HepG2 (cell line): Measurements from ENCODE around the gene DDIAS. TPM values are rescaled to one million over a fixed set of nuclear protein-coding genes. Genes with fewer than 3 reads are reported as not detected.

Experiments used
- BRD4 ChIP-seq: sonication (generic); formaldehyde crosslinking; IDR thresholded peaks from 2 replicates; pipeline ENCODE4 v1.4.0; 2020; ENCODE audit warnings: missing genetic modification reagents
- CBFB ChIP-seq: sonication (generic); formaldehyde crosslinking; IDR thresholded peaks from 2 replicates; pipeline ENCODE4 v1.4.0; 2020; ENCODE audit warnings: missing genetic modification reagents
- CHCHD3 ChIP-seq: sonication (generic); formaldehyde crosslinking; IDR thresholded peaks from 2 replicates; pipeline ENCODE4 v1.8.0; 2022; ENCODE audit warnings: mild to moderate bottlenecking, missing genetic modification reagents, moderate library complexity
- FOXA3 ChIP-seq: IDR thresholded peaks from 2 replicates; pipeline ENCODE4 v1.6.1; 2016; ENCODE audit warnings: missing genetic modification reagents, missing compliant biosample characterization
- IKZF4 ChIP-seq: sonication (generic); formaldehyde crosslinking; IDR thresholded peaks from 2 replicates; pipeline ENCODE4 v1.5.1; 2020; ENCODE audit warnings: borderline replicate concordance, mild to moderate bottlenecking, low read depth, missing genetic modification reagents; ENCODE audit errors: not compliant biosample characterization
- MBD4 ChIP-seq: IDR thresholded peaks from 2 replicates; pipeline ENCODE4 v1.6.1; 2012; ENCODE audit warnings: low read length, inconsistent platforms, borderline replicate concordance
- MXD4 ChIP-seq: IDR thresholded peaks from 2 replicates; pipeline ENCODE4 v1.6.1; 2016; ENCODE audit warnings: mild to moderate bottlenecking, missing biosample characterization, missing genetic modification reagents
- MYC ChIP-seq: sonication (generic); formaldehyde crosslinking; IDR thresholded peaks from 2 replicates; pipeline ENCODE4 v1.9.0; 2021; ENCODE audit warnings: missing genetic modification reagents, borderline replicate concordance
- NFRKB ChIP-seq: fragments of 450-650 bp; IDR thresholded peaks from 2 replicates; pipeline ENCODE4 v1.6.1; 2017
- PLRG1 ChIP-seq: fragments of 450-650 bp; conservative IDR thresholded peaks from 2 replicates; pipeline ENCODE4 v1.6.1; 2016
- THYN1 ChIP-seq: sonication (generic); formaldehyde crosslinking; IDR thresholded peaks from 2 replicates; pipeline ENCODE4 v1.8.1; 2023; ENCODE audit warnings: low read depth, mild to moderate bottlenecking, moderate library complexity, missing genetic modification reagents, borderline replicate concordance
- XRCC5 ChIP-seq: fragments of 200-400 bp; formaldehyde crosslinking; optimal IDR thresholded peaks from 2 replicates; pipeline ENCODE3; 2017; ENCODE audit warnings: mild to moderate bottlenecking, low read length
- ZFP41 ChIP-seq: sonication (generic); formaldehyde crosslinking; IDR thresholded peaks from 2 replicates; pipeline ENCODE4 v1.4.0; 2020; ENCODE audit warnings: mild to moderate bottlenecking, missing genetic modification reagents, borderline replicate concordance
- ZNF24 ChIP-seq: fragments of 450-650 bp; IDR thresholded peaks from 2 replicates; pipeline ENCODE4 v1.6.1; 2017; ENCODE audit warnings: antibody characterized with exemption, mild to moderate bottlenecking
- ZNF253 ChIP-seq: sonication (generic); formaldehyde crosslinking; IDR thresholded peaks from 2 replicates; pipeline ENCODE4 v1.8.0; 2022; ENCODE audit warnings: mild to moderate bottlenecking, missing genetic modification reagents, borderline replicate concordance
- ZNF3 ChIP-seq: IDR thresholded peaks from 2 replicates; pipeline ENCODE4 v1.7.0; 2017; ENCODE audit warnings: inconsistent platforms
- ZNF644 ChIP-seq: IDR thresholded peaks from 2 replicates; pipeline ENCODE4 v1.6.1; 2016; ENCODE audit warnings: low read depth
- ZNF749 ChIP-seq: sonication (generic); formaldehyde crosslinking; IDR thresholded peaks from 2 replicates; pipeline ENCODE4 v1.8.0; 2022; ENCODE audit warnings: mild to moderate bottlenecking, missing genetic modification reagents, moderate library complexity, borderline replicate concordance
- ZNF850 ChIP-seq: sonication (generic); formaldehyde crosslinking; conservative IDR thresholded peaks from 2 replicates; pipeline ENCODE4 v1.9.0; 2021; ENCODE audit warnings: mild to moderate bottlenecking, missing genetic modification reagents
- ZNF878 ChIP-seq: sonication (generic); formaldehyde crosslinking; IDR thresholded peaks from 2 replicates; pipeline ENCODE4 v1.8.1; 2023; ENCODE audit warnings: mild to moderate bottlenecking, missing genetic modification reagents, moderate library complexity
- polyA plus RNA-seq, 8 experiments: library from polyadenylated mRNA; depleted of rRNA in 3 of 8; stranded (reverse) in 7 of 8; unstranded in 1 of 8; fragments of >200 nt; fragmentation: Illumina TruSeq in 4 of 8; extraction: Trizol in 4 of 8; gene quantifications; 2 replicates each; pipeline versions ENCODE4 v1.2.1 to v1.2.3, GENCODE V29; 2011 to 2016; ENCODE audit warnings: low read depth in 4 of 8, missing spikeins in 1 of 8, mixed read lengths in 1 of 8; ENCODE audit not compliant: insufficient read depth in 1 of 8
- total RNA-seq, 5 experiments: library from RNA; depleted of rRNA; stranded (reverse); fragments of >200 nt; fragmentation: Illumina TruSeq; extraction: Trizol; gene quantifications; 2 replicates each; pipeline ENCODE4 v1.2.3, GENCODE V29; 2016; ENCODE audit warnings: low read depth in 1 of 5
- TF ChIP-seq, protein P1 (sequence below): sonication (generic); formaldehyde crosslinking; IDR thresholded peaks from 2 replicates; pipeline ENCODE4 v1.5.1; 2020; ENCODE audit warnings: mild to moderate bottlenecking, missing genetic modification reagents, moderate library complexity
- TF ChIP-seq, protein P2 (sequence below): sonication (generic); formaldehyde crosslinking; IDR thresholded peaks from 2 replicates; pipeline ENCODE4 v1.4.0; 2020; ENCODE audit warnings: missing genetic modification reagents
- TF ChIP-seq, protein P3 (sequence below): sonication (generic); formaldehyde crosslinking; IDR thresholded peaks from 2 replicates; pipeline ENCODE4 v1.8.1; 2023; ENCODE audit warnings: mild to moderate bottlenecking, inconsistent platforms, moderate library complexity, missing genetic modification reagents, borderline replicate concordance

DDIAS gene
- total and polyA plus RNA-seq, 2 of the 13 experiments (the other 11 are each of a cell fraction or from before 2014, with no cell fraction given) = 3.5 to 13.0 TPM

DNA sequence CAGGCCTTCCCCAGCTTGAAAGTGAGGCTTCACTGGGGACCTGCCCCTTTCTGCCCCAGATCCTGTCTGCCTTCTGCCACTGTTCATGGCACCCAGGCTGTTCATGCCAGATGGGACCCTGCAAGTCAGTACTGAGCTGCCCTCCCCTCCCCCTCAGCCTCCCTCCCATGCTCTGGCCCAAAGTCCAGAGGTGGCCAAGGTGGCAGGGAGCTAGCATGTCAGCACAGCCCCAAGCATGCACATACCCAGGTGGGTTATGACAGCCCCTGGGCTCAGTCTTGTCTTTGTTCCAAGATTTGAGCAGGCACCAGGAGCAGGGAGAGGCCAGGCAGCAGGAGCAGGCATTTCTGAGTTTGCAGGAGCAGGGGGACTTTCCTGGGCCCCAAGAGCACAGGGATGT, 44.1 kb downstream of the DDIAS start (continued):
- TF ChIP-seq, protein P1, sequence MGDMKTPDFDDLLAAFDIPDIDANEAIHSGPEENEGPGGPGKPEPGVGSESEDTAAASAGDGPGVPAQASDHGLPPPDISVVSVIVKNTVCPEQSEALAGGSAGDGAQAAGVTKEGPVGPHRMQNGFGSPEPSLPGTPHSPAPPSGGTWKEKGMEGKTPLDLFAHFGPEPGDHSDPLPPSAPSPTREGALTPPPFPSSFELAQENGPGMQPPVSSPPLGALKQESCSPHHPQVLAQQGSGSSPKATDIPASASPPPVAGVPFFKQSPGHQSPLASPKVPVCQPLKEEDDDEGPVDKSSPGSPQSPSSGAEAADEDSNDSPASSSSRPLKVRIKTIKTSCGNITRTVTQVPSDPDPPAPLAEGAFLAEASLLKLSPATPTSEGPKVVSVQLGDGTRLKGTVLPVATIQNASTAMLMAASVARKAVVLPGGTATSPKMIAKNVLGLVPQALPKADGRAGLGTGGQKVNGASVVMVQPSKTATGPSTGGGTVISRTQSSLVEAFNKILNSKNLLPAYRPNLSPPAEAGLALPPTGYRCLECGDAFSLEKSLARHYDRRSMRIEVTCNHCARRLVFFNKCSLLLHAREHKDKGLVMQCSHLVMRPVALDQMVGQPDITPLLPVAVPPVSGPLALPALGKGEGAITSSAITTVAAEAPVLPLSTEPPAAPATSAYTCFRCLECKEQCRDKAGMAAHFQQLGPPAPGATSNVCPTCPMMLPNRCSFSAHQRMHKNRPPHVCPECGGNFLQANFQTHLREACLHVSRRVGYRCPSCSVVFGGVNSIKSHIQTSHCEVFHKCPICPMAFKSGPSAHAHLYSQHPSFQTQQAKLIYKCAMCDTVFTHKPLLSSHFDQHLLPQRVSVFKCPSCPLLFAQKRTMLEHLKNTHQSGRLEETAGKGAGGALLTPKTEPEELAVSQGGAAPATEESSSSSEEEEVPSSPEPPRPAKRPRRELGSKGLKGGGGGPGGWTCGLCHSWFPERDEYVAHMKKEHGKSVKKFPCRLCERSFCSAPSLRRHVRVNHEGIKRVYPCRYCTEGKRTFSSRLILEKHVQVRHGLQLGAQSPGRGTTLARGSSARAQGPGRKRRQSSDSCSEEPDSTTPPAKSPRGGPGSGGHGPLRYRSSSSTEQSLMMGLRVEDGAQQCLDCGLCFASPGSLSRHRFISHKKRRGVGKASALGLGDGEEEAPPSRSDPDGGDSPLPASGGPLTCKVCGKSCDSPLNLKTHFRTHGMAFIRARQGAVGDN (CRISPR knock-in tag) = peak; percentile 72
- TF ChIP-seq BRD4 (CRISPR knock-in tag) (no peak), ZNF644 (CRISPR knock-in tag) (peak; percentile 62; the same call in 1 of the 2 replicates), ZNF253 (CRISPR knock-in tag) (no peak), THYN1 (CRISPR knock-in tag) (no peak), MYC (CRISPR knock-in tag) (peak; percentile 70; the same call in 1 of the 2 replicates), NFRKB (no peak), MXD4 (CRISPR knock-in tag) (no peak), CHCHD3 (CRISPR knock-in tag) (no peak), XRCC5 (no peak), ZNF3 (CRISPR knock-in tag) (no peak), PLRG1 (no peak), FOXA3 (CRISPR knock-in tag) (no peak), MBD4 (no peak), ZNF24 (no peak), ZNF878 (CRISPR knock-in tag) (no peak), IKZF4 (CRISPR knock-in tag) (no peak), ZNF850 (CRISPR knock-in tag) (no peak), CBFB (CRISPR knock-in tag) (no peak), ZFP41 (CRISPR knock-in tag) (no peak), ZNF749 (no peak)
- TF ChIP-seq, protein P2, sequence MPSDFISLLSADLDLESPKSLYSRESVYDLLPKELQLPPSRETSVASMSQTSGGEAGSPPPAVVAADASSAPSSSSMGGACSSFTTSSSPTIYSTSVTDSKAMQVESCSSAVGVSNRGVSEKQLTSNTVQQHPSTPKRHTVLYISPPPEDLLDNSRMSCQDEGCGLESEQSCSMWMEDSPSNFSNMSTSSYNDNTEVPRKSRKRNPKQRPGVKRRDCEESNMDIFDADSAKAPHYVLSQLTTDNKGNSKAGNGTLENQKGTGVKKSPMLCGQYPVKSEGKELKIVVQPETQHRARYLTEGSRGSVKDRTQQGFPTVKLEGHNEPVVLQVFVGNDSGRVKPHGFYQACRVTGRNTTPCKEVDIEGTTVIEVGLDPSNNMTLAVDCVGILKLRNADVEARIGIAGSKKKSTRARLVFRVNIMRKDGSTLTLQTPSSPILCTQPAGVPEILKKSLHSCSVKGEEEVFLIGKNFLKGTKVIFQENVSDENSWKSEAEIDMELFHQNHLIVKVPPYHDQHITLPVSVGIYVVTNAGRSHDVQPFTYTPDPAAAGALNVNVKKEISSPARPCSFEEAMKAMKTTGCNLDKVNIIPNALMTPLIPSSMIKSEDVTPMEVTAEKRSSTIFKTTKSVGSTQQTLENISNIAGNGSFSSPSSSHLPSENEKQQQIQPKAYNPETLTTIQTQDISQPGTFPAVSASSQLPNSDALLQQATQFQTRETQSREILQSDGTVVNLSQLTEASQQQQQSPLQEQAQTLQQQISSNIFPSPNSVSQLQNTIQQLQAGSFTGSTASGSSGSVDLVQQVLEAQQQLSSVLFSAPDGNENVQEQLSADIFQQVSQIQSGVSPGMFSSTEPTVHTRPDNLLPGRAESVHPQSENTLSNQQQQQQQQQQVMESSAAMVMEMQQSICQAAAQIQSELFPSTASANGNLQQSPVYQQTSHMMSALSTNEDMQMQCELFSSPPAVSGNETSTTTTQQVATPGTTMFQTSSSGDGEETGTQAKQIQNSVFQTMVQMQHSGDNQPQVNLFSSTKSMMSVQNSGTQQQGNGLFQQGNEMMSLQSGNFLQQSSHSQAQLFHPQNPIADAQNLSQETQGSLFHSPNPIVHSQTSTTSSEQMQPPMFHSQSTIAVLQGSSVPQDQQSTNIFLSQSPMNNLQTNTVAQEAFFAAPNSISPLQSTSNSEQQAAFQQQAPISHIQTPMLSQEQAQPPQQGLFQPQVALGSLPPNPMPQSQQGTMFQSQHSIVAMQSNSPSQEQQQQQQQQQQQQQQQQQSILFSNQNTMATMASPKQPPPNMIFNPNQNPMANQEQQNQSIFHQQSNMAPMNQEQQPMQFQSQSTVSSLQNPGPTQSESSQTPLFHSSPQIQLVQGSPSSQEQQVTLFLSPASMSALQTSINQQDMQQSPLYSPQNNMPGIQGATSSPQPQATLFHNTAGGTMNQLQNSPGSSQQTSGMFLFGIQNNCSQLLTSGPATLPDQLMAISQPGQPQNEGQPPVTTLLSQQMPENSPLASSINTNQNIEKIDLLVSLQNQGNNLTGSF (CRISPR knock-in tag) = no peak
- TF ChIP-seq, protein P3, sequence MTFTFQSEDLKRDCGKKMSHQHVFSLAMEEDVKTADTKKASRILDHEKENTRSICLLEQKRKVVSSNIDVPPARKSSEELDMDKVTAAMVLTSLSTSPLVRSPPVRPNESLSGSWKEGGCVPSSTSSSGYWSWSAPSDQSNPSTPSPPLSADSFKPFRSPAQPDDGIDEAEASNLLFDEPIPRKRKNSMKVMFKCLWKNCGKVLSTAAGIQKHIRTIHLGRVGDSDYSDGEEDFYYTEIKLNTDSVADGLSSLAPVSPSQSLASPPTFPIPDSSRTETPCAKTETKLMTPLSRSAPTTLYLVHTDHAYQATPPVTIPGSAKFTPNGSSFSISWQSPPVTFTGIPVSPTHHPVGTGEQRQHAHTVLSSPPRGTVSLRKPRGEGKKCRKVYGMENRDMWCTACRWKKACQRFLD (CRISPR knock-in tag) = no peak
